Peyer's patch (tissue), 4 donors: Measurements from ENCODE around the gene CCM2.

Source experiments
- CTCF ChIP-seq, 6 experiments: fragments of 450-650 bp in 4 of 6; fragments of 200-600 bp in 2 of 6; sonication (generic) in 1 of 6; IDR thresholded peaks; one replicate each; pipeline ENCODE4 v1.5.1; 2017 to 2019; ENCODE audit warnings: antibody characterized with exemption in 6 of 6, mild to moderate bottlenecking in 3 of 6, moderate library complexity in 1 of 6
- POLR2A ChIP-seq, 2 donors: fragments of 450-650 bp; IDR thresholded peaks; one replicate each; pipeline ENCODE4 v1.5.1; 2017; ENCODE audit warnings: antibody characterized with exemption in 2 of 2, mild to moderate bottlenecking in 2 of 2, moderate library complexity in 2 of 2

GRCh38 chr7:44953156-44953555 is 46.8 kb upstream of the CCM2 start:
- TF ChIP-seq POLR2A (IDR thresholded peaks at IDR 0.05): no peak
- TF ChIP-seq CTCF (IDR thresholded peaks at IDR 0.05): no peak
